Panc1 (cell line): Measurements from ENCODE around the gene WSCD1.

ENCODE experiments used
- POLR2AphosphoS5 ChIP-seq: IDR thresholded peaks from 2 replicates; pipeline ENCODE4 v1.6.1; 2012; ENCODE audit warnings: mild to moderate bottlenecking, low read depth, low read length, moderate library complexity
- SIN3A ChIP-seq: IDR thresholded peaks from 2 replicates; pipeline ENCODE4 v1.6.1; 2012; ENCODE audit warnings: low read depth, mild to moderate bottlenecking, low read length, moderate library complexity, borderline replicate concordance; ENCODE audit not compliant: insufficient read depth
- TCF7L2 ChIP-seq: IDR thresholded peaks from 2 replicates; pipeline ENCODE4 v1.6.1; 2011; ENCODE audit warnings: mild to moderate bottlenecking, low read depth, low read length, inconsistent platforms
- TF ChIP-seq, protein P1 (sequence below): fragments of 450-650 bp; IDR thresholded peaks from 2 replicates; pipeline ENCODE4 v1.5.1; 2017; ENCODE audit warnings: mild to moderate bottlenecking
- TF ChIP-seq, protein P2 (sequence below), 2 experiments: IDR thresholded peaks; 2 replicates each; pipeline ENCODE4 v1.6.1; 2011 to 2012; ENCODE audit warnings: low read depth in 2 of 2, control low read depth in 1 of 2, low read length in 1 of 2, mild to moderate bottlenecking in 1 of 2, moderate library complexity in 1 of 2; ENCODE audit not compliant: insufficient read depth in 1 of 2

DNA sequence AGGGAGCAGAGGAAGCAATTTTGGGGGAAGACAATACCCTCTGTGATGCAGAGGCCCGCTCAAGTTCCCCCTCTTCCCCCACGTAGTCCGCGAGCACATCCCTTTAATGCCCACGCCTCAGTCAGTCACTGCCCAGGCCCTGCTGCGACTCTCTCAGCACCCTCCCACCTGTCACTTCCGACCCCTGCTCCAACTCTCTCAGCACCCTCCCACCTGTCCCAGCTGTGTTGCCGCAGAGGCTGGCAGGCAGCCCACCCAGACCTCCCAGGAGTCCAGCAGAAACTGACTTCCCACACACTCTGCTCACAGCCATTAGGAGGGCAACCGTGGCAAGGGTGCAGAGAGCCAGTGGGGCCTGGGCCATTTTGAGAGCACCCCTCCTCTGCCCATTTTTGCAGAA, 92.7 kb downstream of the WSCD1 start:
- TF ChIP-seq, protein P1, sequence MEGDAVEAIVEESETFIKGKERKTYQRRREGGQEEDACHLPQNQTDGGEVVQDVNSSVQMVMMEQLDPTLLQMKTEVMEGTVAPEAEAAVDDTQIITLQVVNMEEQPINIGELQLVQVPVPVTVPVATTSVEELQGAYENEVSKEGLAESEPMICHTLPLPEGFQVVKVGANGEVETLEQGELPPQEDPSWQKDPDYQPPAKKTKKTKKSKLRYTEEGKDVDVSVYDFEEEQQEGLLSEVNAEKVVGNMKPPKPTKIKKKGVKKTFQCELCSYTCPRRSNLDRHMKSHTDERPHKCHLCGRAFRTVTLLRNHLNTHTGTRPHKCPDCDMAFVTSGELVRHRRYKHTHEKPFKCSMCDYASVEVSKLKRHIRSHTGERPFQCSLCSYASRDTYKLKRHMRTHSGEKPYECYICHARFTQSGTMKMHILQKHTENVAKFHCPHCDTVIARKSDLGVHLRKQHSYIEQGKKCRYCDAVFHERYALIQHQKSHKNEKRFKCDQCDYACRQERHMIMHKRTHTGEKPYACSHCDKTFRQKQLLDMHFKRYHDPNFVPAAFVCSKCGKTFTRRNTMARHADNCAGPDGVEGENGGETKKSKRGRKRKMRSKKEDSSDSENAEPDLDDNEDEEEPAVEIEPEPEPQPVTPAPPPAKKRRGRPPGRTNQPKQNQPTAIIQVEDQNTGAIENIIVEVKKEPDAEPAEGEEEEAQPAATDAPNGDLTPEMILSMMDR = no peak
- TF ChIP-seq POLR2AphosphoS5 (no peak), TCF7L2 (no peak), SIN3A (no peak)
- TF ChIP-seq, protein P2, sequence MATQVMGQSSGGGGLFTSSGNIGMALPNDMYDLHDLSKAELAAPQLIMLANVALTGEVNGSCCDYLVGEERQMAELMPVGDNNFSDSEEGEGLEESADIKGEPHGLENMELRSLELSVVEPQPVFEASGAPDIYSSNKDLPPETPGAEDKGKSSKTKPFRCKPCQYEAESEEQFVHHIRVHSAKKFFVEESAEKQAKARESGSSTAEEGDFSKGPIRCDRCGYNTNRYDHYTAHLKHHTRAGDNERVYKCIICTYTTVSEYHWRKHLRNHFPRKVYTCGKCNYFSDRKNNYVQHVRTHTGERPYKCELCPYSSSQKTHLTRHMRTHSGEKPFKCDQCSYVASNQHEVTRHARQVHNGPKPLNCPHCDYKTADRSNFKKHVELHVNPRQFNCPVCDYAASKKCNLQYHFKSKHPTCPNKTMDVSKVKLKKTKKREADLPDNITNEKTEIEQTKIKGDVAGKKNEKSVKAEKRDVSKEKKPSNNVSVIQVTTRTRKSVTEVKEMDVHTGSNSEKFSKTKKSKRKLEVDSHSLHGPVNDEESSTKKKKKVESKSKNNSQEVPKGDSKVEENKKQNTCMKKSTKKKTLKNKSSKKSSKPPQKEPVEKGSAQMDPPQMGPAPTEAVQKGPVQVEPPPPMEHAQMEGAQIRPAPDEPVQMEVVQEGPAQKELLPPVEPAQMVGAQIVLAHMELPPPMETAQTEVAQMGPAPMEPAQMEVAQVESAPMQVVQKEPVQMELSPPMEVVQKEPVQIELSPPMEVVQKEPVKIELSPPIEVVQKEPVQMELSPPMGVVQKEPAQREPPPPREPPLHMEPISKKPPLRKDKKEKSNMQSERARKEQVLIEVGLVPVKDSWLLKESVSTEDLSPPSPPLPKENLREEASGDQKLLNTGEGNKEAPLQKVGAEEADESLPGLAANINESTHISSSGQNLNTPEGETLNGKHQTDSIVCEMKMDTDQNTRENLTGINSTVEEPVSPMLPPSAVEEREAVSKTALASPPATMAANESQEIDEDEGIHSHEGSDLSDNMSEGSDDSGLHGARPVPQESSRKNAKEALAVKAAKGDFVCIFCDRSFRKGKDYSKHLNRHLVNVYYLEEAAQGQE (IDR thresholded peaks at IDR 0.05; ENCODE audit: insufficient read depth in 1 of 2, low read depth in 2 of 2, low read length in 1 of 2) = no peak
